GM12878 (cell line): ENCODE data around the gene PIAS2. TPM values are rescaled to one million over a fixed set of nuclear protein-coding genes. Genes with fewer than 3 reads are reported as not detected.

Source experiments
- ATAC-seq: fragments of 200-7000 bp; cut with Tn5 transposase; 3 replicates; pipeline ENCODE4 v1.9.1; 2020; ENCODE audit warnings: mild to moderate bottlenecking, moderate library complexity
- BruUV-seq: library from RNA; stranded (reverse); fragments of 400-500 nt; replicated peaks from 2 replicates; lab custom pipeline; 2021; lab: Mats Ljungman, UMichigan
- CTCF ChIA-PET: fragments of 300-600 bp; sonication (Branson Sonifier 250); formaldehyde crosslinking; extraction: SDS; loops from one replicate; lab custom pipeline; 2021; ENCODE audit warnings: inconsistent platforms; lab: Yijun Ruan, JAX
- POLR2A ChIA-PET: fragments of 350-600 bp; formaldehyde crosslinking; extraction: SDS; loops from one replicate; lab custom pipeline; 2021; ENCODE audit warnings: inconsistent platforms; lab: Charles Lee
- RAD21 ChIA-PET: fragments of 300-600 bp; sonication (Branson Sonifier 250); formaldehyde crosslinking; loops from one replicate; lab custom pipeline; 2023; ENCODE audit warnings: antibody characterized with exemption; ENCODE audit not compliant: unreplicated experiment; lab: Charles Lee
- SMC1A ChIA-PET: fragments of 300-600 bp; sonication (Branson Sonifier 250); formaldehyde crosslinking; loops from one replicate; lab custom pipeline; 2023; ENCODE audit not compliant: unreplicated experiment, uncharacterized antibody; lab: Charles Lee
- DNase-seq: peaks from one replicate; pipeline ENCODE4 v3.0.0-alpha.2; 2011; ENCODE audit warnings: low read depth, low spot score
- FAIRE-seq: peaks from 3 replicates; lab custom pipeline; 2011; peaks lifted over from hg19 to GRCh38; lab: Jason Lieb, UNC
- H2AFZ ChIP-seq: 2 replicates; pipeline ENCODE4 v1.6.0; 2011; ENCODE audit warnings: low read depth, low read length, control low read depth; ENCODE audit not compliant: control insufficient read depth
- H3K27ac ChIP-seq: 2 replicates; pipeline ENCODE4 v1.5.1; 2011; ENCODE audit warnings: control low read depth; ENCODE audit not compliant: control insufficient read depth, insufficient read depth
- H3K27me3 ChIP-seq, 2 experiments: replicated peaks in 1 of 2; 2 replicates each; pipeline versions ENCODE4 v1.6.0 to v1.6.1; 2011; ENCODE audit warnings: low read length in 1 of 2; ENCODE audit not compliant: control insufficient read depth in 2 of 2, insufficient read depth in 2 of 2
- H3K36me3 ChIP-seq, 2 experiments: 2 replicates each; pipeline ENCODE4 v1.5.1; 2011; ENCODE audit warnings: low read length in 1 of 2; ENCODE audit not compliant: control insufficient read depth in 2 of 2, insufficient read depth in 2 of 2
- H3K4me1 ChIP-seq: 2 replicates; pipeline ENCODE4 v1.6.1; 2011; ENCODE audit warnings: mild to moderate bottlenecking, low read length, moderate library complexity, mixed read lengths; ENCODE audit not compliant: control insufficient read depth, insufficient read depth
- H3K4me2 ChIP-seq: 2 replicates; pipeline ENCODE4 v1.6.0; 2011; ENCODE audit warnings: control low read depth; ENCODE audit not compliant: control insufficient read depth, insufficient read depth
- H3K4me3 ChIP-seq: fragments of 200-600 bp; sonication (generic); 2 replicates; pipeline ENCODE4 v1.5.1; 2016
- H3K79me2 ChIP-seq: 2 replicates; pipeline ENCODE4 v1.6.0; 2011; ENCODE audit warnings: low read length; ENCODE audit not compliant: control insufficient read depth, insufficient read depth
- H3K9ac ChIP-seq: 2 replicates; pipeline ENCODE4 v1.8.0; 2011; ENCODE audit warnings: low read length, control low read depth, mixed read lengths; ENCODE audit not compliant: control insufficient read depth, insufficient read depth
- H3K9me3 ChIP-seq: replicated peaks from 3 replicates; pipeline ENCODE4 v1.5.1; 2011; ENCODE audit warnings: mild to moderate bottlenecking, low read length; ENCODE audit not compliant: control insufficient read depth, insufficient read depth
- H4K20me1 ChIP-seq: 2 replicates; pipeline ENCODE4 v1.6.0; 2011; ENCODE audit not compliant: control insufficient read depth, insufficient read depth
- CBX5 ChIP-seq: sonication (generic); IDR thresholded peaks from 2 replicates; pipeline ENCODE4 v1.6.1; 2016; ENCODE audit warnings: low read depth, moderate library complexity, mild to moderate bottlenecking, inconsistent platforms
- CHD4 ChIP-seq: fragments of 200-600 bp; sonication (generic); IDR thresholded peaks from 2 replicates; pipeline ENCODE4 v1.6.1; 2016; ENCODE audit warnings: mild to moderate bottlenecking
- EED ChIP-seq: sonication (generic); IDR thresholded peaks from 2 replicates; pipeline ENCODE4 v1.6.1; 2016; ENCODE audit warnings: antibody characterized with exemption, low read depth
- HDAC2 ChIP-seq: fragments of 200-600 bp; sonication (generic); IDR thresholded peaks from 2 replicates; pipeline ENCODE4 v1.6.1; 2017
- KAT2A ChIP-seq: conservative IDR thresholded peaks from 2 replicates; pipeline ENCODE4 v1.6.1; 2011; ENCODE audit warnings: low read depth, low read length; ENCODE audit not compliant: control insufficient read depth
- NR2F1 ChIP-seq: fragments of 450-650 bp; conservative IDR thresholded peaks from 2 replicates; pipeline ENCODE4 v1.6.1; 2017; ENCODE audit warnings: mild to moderate bottlenecking
- RUNX3 ChIP-seq: IDR thresholded peaks from 2 replicates; pipeline ENCODE4 v1.6.1; 2012; ENCODE audit warnings: low read length, inconsistent platforms
- SPI1 ChIP-seq: IDR thresholded peaks from 2 replicates; pipeline ENCODE4 v1.6.1; 2011; ENCODE audit warnings: low read depth, mild to moderate bottlenecking, low read length, moderate library complexity, borderline replicate concordance; ENCODE audit not compliant: insufficient read depth
- WGBS: methylation state at CpG from one replicate; pipeline ENCODE4 v1.1.6; 2016; ENCODE audit warnings: low lambda C conversion rate; ENCODE audit not compliant: insufficient replicate concordance, insufficient coverage; ENCODE audit errors: missing lambda C conversion rate; 5-methylcytosine and 5-hydroxymethylcytosine counted together
- in situ Hi-C: fragments of 300-500 bp; cut with MboI; formaldehyde crosslinking; loops from 9 replicates; pipeline ENCODE4 v1.14.3; 2018; ENCODE audit warnings: mixed read lengths
- intact Hi-C: fragments of 100-400 bp; cut with micrococcal nuclease; formaldehyde crosslinking; loops from one replicate; pipeline ENCODE4 v1.14.2; 2022; ENCODE audit not compliant: unreplicated experiment
- polyA plus RNA-seq, 11 experiments: library from polyadenylated mRNA; depleted of rRNA in 4 of 11; unstranded in 6 of 11; stranded (reverse) in 5 of 11; fragments of >200 nt; fragmentation: Nextera tagmentation in 4 of 11; fragmentation: Illumina TruSeq in 1 of 11; extraction: Ambion mirVana in 4 of 11; extraction: Trizol in 1 of 11; gene quantifications; 1 replicate in 1 of 11; 2 replicates in 10 of 11; pipeline versions ENCODE4 v1.2.1 to v1.2.3, GENCODE V29; 2011 to 2016; ENCODE audit warnings: inconsistent platforms in 2 of 11, missing spikeins in 2 of 11, low read depth in 1 of 11
- total RNA-seq, 4 experiments: library from RNA; depleted of rRNA in 3 of 4; stranded (reverse); fragments of >200 nt in 3 of 4; fragmentation: Illumina TruSeq in 1 of 4; extraction: Trizol in 1 of 4; gene quantifications; 2 replicates each; pipeline versions ENCODE4 v1.2.1 to v1.2.3, GENCODE V29; 2013 to 2021
- TF ChIP-seq, protein P1 (sequence below): fragments of 450-650 bp; IDR thresholded peaks from 2 replicates; pipeline ENCODE4 v1.6.1; 2017; ENCODE audit warnings: mild to moderate bottlenecking
- TF ChIP-seq, protein P2 (sequence below): fragments of 450-650 bp; IDR thresholded peaks from 2 replicates; pipeline ENCODE4 v1.6.1; 2018; ENCODE audit warnings: borderline replicate concordance, mild to moderate bottlenecking; ENCODE audit not compliant: partially characterized antibody
- TF ChIP-seq, protein P3 (sequence below): fragments of 450-650 bp; IDR thresholded peaks from 2 replicates; pipeline ENCODE4 v1.6.1; 2017; ENCODE audit warnings: antibody characterized with exemption, mild to moderate bottlenecking, moderate library complexity
- TF ChIP-seq, protein P4 (sequence below): fragments of 450-650 bp; IDR thresholded peaks from 2 replicates; pipeline ENCODE4 v1.6.1; 2017; ENCODE audit warnings: borderline replicate concordance
- TF ChIP-seq, protein P5 (sequence below): fragments of 150-350 bp; IDR thresholded peaks from 2 replicates; pipeline ENCODE4 v1.6.1; 2016; ENCODE audit warnings: low read depth, low read length

Gene PIAS2
- total and polyA plus RNA-seq, 10 of the 15 experiments (the other 5 are each of a cell fraction or from before 2014, with no cell fraction given) = 4.0 to 31.8 (median 22.4) TPM

DNA sequence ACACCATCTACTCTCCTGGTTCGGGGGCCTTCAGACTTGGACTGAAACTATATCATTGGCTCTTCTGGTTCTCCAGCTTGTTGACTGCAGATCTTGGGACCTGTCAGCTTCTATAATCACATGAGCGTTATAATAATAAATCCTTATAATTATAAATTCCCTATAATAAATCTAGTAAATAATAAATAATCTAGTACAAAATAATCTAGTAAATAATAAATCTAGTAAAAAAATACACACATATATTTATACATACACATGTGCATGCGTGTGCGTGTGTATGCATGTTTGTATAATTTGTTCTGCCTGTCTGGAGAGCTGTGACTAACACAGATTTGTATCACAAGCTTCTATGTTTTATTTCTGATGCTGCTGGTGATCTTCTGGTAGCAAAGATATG lies 40.9 kb upstream of the PIAS2 start:
- no TSS peak for BruUV-seq
- Histone ChIP-seq H2AFZ (no peak overlapping the region), H3K9ac (no peak overlapping the region), H3K4me3 (no peak overlapping the region), H3K36me3 (no peaks in the 10 kb centered on the region), H3K4me1 (no peaks in the 10 kb centered on the region), H3K4me2 (no peak overlapping the region), H3K27me3 (no peaks in the 10 kb centered on the region), H4K20me1 (no peaks in the 10 kb centered on the region), H3K79me2 (no peaks in the 10 kb centered on the region), H3K9me3 (no peaks in the 10 kb centered on the region), H3K27ac (no peak overlapping the region)
- in situ Hi-C loops = no loop called here
- ATAC-seq (no peak), DNase-seq (no peak), FAIRE-seq (no peak)
- SMC1A ChIA-PET = no interaction called here
- RAD21 ChIA-PET = no interaction called here
- 68% methylated on average over 4 of the region's 4 CpGs for WGBS
- intact Hi-C loops = no loop called here
- POLR2A ChIA-PET = no interaction called here
- CTCF ChIA-PET = no interaction called here
- TF ChIP-seq, protein P1, sequence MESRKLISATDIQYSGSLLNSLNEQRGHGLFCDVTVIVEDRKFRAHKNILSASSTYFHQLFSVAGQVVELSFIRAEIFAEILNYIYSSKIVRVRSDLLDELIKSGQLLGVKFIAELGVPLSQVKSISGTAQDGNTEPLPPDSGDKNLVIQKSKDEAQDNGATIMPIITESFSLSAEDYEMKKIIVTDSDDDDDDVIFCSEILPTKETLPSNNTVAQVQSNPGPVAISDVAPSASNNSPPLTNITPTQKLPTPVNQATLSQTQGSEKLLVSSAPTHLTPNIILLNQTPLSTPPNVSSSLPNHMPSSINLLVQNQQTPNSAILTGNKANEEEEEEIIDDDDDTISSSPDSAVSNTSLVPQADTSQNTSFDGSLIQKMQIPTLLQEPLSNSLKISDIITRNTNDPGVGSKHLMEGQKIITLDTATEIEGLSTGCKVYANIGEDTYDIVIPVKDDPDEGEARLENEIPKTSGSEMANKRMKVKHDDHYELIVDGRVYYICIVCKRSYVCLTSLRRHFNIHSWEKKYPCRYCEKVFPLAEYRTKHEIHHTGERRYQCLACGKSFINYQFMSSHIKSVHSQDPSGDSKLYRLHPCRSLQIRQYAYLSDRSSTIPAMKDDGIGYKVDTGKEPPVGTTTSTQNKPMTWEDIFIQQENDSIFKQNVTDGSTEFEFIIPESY = no peak
- TF ChIP-seq CBX5 (no peak), CHD4 (no peak), HDAC2 (no peak), SPI1 (no peak), RUNX3 (no peak), NR2F1 (no peak), EED (no peak), KAT2A (no peak)
- TF ChIP-seq, protein P2, sequence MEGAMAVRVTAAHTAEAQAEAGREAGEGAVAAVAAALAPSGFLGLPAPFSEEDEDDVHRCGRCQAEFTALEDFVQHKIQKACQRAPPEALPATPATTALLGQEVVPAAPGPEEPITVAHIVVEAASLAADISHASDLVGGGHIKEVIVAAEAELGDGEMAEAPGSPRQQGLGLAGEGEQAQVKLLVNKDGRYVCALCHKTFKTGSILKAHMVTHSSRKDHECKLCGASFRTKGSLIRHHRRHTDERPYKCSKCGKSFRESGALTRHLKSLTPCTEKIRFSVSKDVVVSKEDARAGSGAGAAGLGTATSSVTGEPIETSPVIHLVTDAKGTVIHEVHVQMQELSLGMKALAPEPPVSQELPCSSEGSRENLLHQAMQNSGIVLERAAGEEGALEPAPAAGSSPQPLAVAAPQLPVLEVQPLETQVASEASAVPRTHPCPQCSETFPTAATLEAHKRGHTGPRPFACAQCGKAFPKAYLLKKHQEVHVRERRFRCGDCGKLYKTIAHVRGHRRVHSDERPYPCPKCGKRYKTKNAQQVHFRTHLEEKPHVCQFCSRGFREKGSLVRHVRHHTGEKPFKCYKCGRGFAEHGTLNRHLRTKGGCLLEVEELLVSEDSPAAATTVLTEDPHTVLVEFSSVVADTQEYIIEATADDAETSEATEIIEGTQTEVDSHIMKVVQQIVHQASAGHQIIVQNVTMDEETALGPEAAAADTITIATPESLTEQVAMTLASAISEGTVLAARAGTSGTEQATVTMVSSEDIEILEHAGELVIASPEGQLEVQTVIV = no peak
- TF ChIP-seq, protein P3, sequence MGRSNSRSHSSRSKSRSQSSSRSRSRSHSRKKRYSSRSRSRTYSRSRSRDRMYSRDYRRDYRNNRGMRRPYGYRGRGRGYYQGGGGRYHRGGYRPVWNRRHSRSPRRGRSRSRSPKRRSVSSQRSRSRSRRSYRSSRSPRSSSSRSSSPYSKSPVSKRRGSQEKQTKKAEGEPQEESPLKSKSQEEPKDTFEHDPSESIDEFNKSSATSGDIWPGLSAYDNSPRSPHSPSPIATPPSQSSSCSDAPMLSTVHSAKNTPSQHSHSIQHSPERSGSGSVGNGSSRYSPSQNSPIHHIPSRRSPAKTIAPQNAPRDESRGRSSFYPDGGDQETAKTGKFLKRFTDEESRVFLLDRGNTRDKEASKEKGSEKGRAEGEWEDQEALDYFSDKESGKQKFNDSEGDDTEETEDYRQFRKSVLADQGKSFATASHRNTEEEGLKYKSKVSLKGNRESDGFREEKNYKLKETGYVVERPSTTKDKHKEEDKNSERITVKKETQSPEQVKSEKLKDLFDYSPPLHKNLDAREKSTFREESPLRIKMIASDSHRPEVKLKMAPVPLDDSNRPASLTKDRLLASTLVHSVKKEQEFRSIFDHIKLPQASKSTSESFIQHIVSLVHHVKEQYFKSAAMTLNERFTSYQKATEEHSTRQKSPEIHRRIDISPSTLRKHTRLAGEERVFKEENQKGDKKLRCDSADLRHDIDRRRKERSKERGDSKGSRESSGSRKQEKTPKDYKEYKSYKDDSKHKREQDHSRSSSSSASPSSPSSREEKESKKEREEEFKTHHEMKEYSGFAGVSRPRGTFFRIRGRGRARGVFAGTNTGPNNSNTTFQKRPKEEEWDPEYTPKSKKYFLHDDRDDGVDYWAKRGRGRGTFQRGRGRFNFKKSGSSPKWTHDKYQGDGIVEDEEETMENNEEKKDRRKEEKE = no peak
- TF ChIP-seq, protein P4, sequence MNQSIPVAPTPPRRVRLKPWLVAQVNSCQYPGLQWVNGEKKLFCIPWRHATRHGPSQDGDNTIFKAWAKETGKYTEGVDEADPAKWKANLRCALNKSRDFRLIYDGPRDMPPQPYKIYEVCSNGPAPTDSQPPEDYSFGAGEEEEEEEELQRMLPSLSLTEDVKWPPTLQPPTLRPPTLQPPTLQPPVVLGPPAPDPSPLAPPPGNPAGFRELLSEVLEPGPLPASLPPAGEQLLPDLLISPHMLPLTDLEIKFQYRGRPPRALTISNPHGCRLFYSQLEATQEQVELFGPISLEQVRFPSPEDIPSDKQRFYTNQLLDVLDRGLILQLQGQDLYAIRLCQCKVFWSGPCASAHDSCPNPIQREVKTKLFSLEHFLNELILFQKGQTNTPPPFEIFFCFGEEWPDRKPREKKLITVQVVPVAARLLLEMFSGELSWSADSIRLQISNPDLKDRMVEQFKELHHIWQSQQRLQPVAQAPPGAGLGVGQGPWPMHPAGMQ = no peak
- TF ChIP-seq, protein P5, sequence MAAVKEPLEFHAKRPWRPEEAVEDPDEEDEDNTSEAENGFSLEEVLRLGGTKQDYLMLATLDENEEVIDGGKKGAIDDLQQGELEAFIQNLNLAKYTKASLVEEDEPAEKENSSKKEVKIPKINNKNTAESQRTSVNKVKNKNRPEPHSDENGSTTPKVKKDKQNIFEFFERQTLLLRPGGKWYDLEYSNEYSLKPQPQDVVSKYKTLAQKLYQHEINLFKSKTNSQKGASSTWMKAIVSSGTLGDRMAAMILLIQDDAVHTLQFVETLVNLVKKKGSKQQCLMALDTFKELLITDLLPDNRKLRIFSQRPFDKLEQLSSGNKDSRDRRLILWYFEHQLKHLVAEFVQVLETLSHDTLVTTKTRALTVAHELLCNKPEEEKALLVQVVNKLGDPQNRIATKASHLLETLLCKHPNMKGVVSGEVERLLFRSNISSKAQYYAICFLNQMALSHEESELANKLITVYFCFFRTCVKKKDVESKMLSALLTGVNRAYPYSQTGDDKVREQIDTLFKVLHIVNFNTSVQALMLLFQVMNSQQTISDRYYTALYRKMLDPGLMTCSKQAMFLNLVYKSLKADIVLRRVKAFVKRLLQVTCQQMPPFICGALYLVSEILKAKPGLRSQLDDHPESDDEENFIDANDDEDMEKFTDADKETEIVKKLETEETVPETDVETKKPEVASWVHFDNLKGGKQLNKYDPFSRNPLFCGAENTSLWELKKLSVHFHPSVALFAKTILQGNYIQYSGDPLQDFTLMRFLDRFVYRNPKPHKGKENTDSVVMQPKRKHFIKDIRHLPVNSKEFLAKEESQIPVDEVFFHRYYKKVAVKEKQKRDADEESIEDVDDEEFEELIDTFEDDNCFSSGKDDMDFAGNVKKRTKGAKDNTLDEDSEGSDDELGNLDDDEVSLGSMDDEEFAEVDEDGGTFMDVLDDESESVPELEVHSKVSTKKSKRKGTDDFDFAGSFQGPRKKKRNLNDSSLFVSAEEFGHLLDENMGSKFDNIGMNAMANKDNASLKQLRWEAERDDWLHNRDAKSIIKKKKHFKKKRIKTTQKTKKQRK = no peak
